ENCODE measurements around the gene MAP2K1. TPM values are rescaled to one million over a fixed set of nuclear protein-coding genes. Genes with fewer than 3 reads are reported as not detected.

MAP2K1 gene
- total and polyA plus RNA-seq, 2 of the 4 experiments (the other 2 are of a cell fraction), result 34.7 to 37.8 TPM

DNA sequence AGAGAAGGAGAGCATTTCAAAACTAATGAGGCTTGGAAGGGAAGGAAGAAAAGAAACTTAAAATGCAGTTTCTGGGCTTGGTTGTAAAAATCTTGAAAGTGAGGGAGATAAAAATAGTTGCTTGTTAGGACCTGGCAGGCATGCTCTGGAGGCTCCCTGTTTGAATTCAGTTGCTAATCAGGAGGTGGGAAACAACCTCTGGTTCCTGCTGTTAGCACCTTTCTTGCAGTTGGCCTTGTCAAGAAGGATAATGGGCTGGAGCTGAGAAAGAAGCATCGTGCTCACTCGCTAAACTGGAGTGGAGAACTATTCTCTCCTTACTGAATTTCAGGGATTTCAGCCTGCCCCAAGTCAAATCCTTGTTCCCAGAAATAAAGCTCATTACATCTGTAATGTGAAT is 87.4 kb downstream of the MAP2K1 start (continued):
- TF ChIP-seq, protein P1, sequence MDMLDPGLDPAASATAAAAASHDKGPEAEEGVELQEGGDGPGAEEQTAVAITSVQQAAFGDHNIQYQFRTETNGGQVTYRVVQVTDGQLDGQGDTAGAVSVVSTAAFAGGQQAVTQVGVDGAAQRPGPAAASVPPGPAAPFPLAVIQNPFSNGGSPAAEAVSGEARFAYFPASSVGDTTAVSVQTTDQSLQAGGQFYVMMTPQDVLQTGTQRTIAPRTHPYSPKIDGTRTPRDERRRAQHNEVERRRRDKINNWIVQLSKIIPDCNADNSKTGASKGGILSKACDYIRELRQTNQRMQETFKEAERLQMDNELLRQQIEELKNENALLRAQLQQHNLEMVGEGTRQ (IDR thresholded peaks at IDR 0.05; ENCODE audit: low read depth, low read length), result no peak
- TF ChIP-seq MAFK (IDR thresholded peaks at IDR 0.05; ENCODE audit: low read depth, low read length) (no peak), RCOR1 (IDR thresholded peaks at IDR 0.05; ENCODE audit: insufficient replicate concordance, low read length) (no peak), CHD1 (IDR thresholded peaks at IDR 0.05; ENCODE audit: low read depth, low read length) (no peak), POLR2A (IDR thresholded peaks at IDR 0.05; ENCODE audit: low read depth, low read length) (no peak)

DNA sequence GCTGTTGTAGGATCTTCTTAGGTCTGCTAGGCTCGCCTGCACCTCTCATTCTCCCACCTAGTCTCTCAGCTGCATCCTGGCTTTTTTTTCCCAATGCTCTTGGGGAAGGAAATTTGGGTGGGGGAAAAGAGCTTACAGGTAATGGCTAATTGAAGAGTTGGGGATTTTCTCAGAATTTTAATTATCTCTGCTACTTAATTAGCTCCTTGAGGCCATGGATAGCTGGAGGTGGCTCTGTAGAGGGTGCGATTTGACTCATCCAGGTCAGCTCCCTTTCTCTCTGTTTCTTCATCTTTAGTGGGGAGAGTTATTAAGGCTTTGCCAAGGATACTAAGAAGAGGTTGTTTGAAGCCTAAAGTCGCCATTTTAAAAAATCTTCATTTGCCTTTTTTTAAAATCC is 88.3 kb downstream of the MAP2K1 start:
- H4K8ac ChIP-seq (ENCODE audit: low read depth in 2 of 2, low read length in 2 of 2), result no peak overlapping the region
- H4K91ac ChIP-seq (ENCODE audit: insufficient read depth, low read depth, low read length), result no peak overlapping the region
- H3K23ac ChIP-seq (ENCODE audit: low read depth, low read length), result no peak overlapping the region
- peaks cover 4% of the 10 kb centered on the region for H4K20me1 ChIP-seq (ENCODE audit: insufficient read depth, low read length)
- CTCF ChIA-PET, result interaction anchor here (0.6 to 0.8 kb wide), 3 partner anchors 31 to 251 kb away, joined by 3 to 5 read pairs (median 4); no protein-coding TSS in a partner anchor
- peaks cover 25 to 51% of the 10 kb centered on the region in 2 experiments for H3K79me1 ChIP-seq (ENCODE audit: low read depth in 1 of 2, low read length in 2 of 2)
- in situ Hi-C loops (cut with MboI; ENCODE audit: low sequenced_read_pairs) (loop anchor here (25.0 kb wide), 1 partner anchor 563 kb away; no protein-coding TSS in a partner anchor), dilution Hi-C loops (cut with HindIII; ENCODE audit: low sequenced_read_pairs, unreplicated experiment) (no loop called here), intact Hi-C loops (cut with micrococcal nuclease) (no loop called here)
- H2BK120ac ChIP-seq (ENCODE audit: low read depth, low read length), result no peak overlapping the region
- H3K9ac ChIP-seq (ENCODE audit: low read depth, low read length), result no peak overlapping the region
- H3K4me2 ChIP-seq (ENCODE audit: low read depth, low read length), result no peak overlapping the region
- H3K27ac ChIP-seq (ENCODE audit: insufficient read depth, low read length), result no peak overlapping the region
- BruUV-seq (replicated peaks), result no TSS peak
- H2AK5ac ChIP-seq (ENCODE audit: low read depth, low read length), result no peak overlapping the region
- H2BK20ac ChIP-seq (ENCODE audit: low read depth, low read length), result no peak overlapping the region
- H2BK5ac ChIP-seq (ENCODE audit: low read depth, low read length, poor library complexity, severe bottlenecking), result no peak overlapping the region
- H3K4me3 ChIP-seq (ENCODE audit: insufficient read depth, low read depth, low read length), result no peak overlapping the region
- peaks cover 7% of the 10 kb centered on the region; the same call in 1 of the 2 replicates for H3K9me1 ChIP-seq (ENCODE audit: insufficient read depth, low read length)
- ATAC-seq (ENCODE audit: low read depth) (no peak), DNase-seq (no peak)
- no peaks in the 10 kb centered on the region for H3K27me3 ChIP-seq (ENCODE audit: control insufficient read depth, insufficient read depth, low read length)
- H2BK15ac ChIP-seq (ENCODE audit: low read depth, low read length), result no peak overlapping the region
- no peak overlapping the region for H3K4ac ChIP-seq (ENCODE audit: low read depth, low read length)
- H3K4me1 ChIP-seq (ENCODE audit: control insufficient read depth, insufficient read depth, low read length), result peaks cover 9% of the 10 kb centered on the region
- POLR2A ChIA-PET (ENCODE audit: unreplicated experiment), result no interaction called here
- no CpG with 5 or more reads among the region's 3 CpGs for WGBS, 2 experiments (ENCODE audit: extremely low coverage in 2 of 2, insufficient read length in 1 of 2)
- H3K14ac ChIP-seq (replicated peaks; ENCODE audit: low read depth, low read length), result no peak overlapping the region
- H3K36me3 ChIP-seq (ENCODE audit: control insufficient read depth, insufficient read depth, low read length), result peaks cover 1% of the 10 kb centered on the region; the same call in 1 of the 2 replicates
- no peaks in the 10 kb centered on the region for H3K9me3 ChIP-seq (ENCODE audit: control insufficient read depth, insufficient read depth, low read length)
- no peak overlapping the region for H3K18ac ChIP-seq (ENCODE audit: low read depth, low read length)
- no peak overlapping the region for H4K5ac ChIP-seq (ENCODE audit: low read depth, low read length)
- no peak overlapping the region for H2AK9ac ChIP-seq (replicated peaks; ENCODE audit: low read depth, low read length, poor library complexity)
- no peak overlapping the region for H2AFZ ChIP-seq (replicated peaks; ENCODE audit: low read length, poor library complexity)
- H3K56ac ChIP-seq (ENCODE audit: extremely low read depth, insufficient read depth, low read length), result no peak overlapping the region
- no peak for TF ChIP-seq RAD21 (IDR thresholded peaks at IDR 0.05; ENCODE audit: low read length)
- TF ChIP-seq MXI1 (IDR thresholded peaks at IDR 0.05; ENCODE audit: borderline replicate concordance, low read depth, low read length), result no peak
- TF ChIP-seq MAZ (IDR thresholded peaks at IDR 0.05; ENCODE audit: borderline replicate concordance, low read depth, low read length), result no peak
- no peak for TF ChIP-seq SMC3 (IDR thresholded peaks at IDR 0.05; ENCODE audit: low read depth, low read length)
- TF ChIP-seq, protein P2, sequence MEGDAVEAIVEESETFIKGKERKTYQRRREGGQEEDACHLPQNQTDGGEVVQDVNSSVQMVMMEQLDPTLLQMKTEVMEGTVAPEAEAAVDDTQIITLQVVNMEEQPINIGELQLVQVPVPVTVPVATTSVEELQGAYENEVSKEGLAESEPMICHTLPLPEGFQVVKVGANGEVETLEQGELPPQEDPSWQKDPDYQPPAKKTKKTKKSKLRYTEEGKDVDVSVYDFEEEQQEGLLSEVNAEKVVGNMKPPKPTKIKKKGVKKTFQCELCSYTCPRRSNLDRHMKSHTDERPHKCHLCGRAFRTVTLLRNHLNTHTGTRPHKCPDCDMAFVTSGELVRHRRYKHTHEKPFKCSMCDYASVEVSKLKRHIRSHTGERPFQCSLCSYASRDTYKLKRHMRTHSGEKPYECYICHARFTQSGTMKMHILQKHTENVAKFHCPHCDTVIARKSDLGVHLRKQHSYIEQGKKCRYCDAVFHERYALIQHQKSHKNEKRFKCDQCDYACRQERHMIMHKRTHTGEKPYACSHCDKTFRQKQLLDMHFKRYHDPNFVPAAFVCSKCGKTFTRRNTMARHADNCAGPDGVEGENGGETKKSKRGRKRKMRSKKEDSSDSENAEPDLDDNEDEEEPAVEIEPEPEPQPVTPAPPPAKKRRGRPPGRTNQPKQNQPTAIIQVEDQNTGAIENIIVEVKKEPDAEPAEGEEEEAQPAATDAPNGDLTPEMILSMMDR (conservative IDR thresholded peaks at IDR 0.05; ENCODE audit: low read depth, low read length), result no peak
- TF ChIP-seq, protein P3, sequence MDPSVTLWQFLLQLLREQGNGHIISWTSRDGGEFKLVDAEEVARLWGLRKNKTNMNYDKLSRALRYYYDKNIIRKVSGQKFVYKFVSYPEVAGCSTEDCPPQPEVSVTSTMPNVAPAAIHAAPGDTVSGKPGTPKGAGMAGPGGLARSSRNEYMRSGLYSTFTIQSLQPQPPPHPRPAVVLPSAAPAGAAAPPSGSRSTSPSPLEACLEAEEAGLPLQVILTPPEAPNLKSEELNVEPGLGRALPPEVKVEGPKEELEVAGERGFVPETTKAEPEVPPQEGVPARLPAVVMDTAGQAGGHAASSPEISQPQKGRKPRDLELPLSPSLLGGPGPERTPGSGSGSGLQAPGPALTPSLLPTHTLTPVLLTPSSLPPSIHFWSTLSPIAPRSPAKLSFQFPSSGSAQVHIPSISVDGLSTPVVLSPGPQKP (IDR thresholded peaks at IDR 0.05; ENCODE audit: borderline replicate concordance, low read depth, low read length), result no peak
- no peak for TF ChIP-seq RCOR1 (IDR thresholded peaks at IDR 0.05; ENCODE audit: insufficient replicate concordance, low read length)
- no peak for TF ChIP-seq CHD1 (IDR thresholded peaks at IDR 0.05; ENCODE audit: low read depth, low read length)
- TF ChIP-seq, protein P1 (IDR thresholded peaks at IDR 0.05; ENCODE audit: low read depth, low read length), result no peak
- no peak for TF ChIP-seq FOS (IDR thresholded peaks at IDR 0.05; ENCODE audit: low read depth, low read length)

Data from IMR-90 (cell line).